Fibroblast of pulmonary artery (primary cell): ENCODE data around the gene ZNF213.

Source experiments
- DNase-seq: peaks from one replicate; pipeline ENCODE4 v3.0.0-alpha.2; 2010; ENCODE audit warnings: low read depth
- H3K4me3 ChIP-seq: replicated peaks from 2 replicates; pipeline ENCODE4 v1.5.1; 2011; ENCODE audit warnings: low read depth, mild to moderate bottlenecking, control low read depth, low read length, moderate library complexity
- TF ChIP-seq, protein P1 (sequence below): IDR thresholded peaks from 2 replicates; pipeline ENCODE4 v1.5.1; 2011; ENCODE audit warnings: mild to moderate bottlenecking, control low read depth, low read length, inconsistent platforms; ENCODE audit errors: missing control alignments

The ZNF213 gene

DNA sequence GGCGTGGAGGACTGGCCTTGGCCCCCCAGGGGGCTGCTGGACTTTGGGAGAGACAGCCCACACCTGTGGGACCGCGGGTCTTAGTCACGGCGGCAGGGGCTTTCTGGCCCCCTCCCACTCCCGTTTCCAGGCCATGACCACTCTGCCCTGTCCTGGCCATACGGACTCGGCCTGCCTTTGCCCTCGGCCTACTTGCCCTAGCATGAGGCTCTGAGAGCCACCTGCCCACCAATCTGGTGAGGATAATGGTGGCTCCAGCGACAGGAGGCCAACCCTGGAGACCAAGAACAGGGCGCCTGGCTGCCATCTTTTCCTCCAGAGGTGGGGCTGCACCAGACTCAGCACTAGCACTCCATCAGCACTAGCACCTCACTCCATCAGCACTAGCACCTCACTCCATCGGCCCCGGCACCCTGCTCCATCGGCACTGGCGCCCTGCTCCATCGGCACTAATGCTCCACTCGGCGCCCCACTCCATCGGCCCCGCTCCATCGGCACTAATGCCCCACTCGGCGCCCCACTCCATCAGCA is 7.0 kb downstream of the ZNF213 start:
- H3K4me3 ChIP-seq, result no peak overlapping the region
- TF ChIP-seq, protein P1, sequence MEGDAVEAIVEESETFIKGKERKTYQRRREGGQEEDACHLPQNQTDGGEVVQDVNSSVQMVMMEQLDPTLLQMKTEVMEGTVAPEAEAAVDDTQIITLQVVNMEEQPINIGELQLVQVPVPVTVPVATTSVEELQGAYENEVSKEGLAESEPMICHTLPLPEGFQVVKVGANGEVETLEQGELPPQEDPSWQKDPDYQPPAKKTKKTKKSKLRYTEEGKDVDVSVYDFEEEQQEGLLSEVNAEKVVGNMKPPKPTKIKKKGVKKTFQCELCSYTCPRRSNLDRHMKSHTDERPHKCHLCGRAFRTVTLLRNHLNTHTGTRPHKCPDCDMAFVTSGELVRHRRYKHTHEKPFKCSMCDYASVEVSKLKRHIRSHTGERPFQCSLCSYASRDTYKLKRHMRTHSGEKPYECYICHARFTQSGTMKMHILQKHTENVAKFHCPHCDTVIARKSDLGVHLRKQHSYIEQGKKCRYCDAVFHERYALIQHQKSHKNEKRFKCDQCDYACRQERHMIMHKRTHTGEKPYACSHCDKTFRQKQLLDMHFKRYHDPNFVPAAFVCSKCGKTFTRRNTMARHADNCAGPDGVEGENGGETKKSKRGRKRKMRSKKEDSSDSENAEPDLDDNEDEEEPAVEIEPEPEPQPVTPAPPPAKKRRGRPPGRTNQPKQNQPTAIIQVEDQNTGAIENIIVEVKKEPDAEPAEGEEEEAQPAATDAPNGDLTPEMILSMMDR, result no peak
- no peak for DNase-seq

DNA sequence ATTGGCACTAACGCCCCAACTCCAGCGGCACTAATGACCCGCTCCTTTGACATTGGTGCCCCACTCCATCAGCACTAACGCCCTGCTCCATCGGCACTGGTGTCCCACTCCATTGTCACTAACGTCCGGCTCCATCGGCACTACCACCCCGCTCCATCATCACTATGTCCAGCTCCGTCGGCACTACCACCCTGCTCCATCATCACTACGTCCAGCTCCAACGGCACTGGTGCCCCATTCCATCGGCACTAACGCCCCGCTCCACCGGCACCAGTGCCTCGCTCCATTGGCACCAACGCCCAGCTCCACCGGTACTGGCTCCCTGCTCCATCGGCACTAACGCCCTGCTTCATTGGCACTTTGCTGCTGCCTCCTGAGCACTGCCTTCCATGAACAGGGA is 7.5 kb downstream of the ZNF213 start:
- H3K4me3 ChIP-seq, result no peak overlapping the region
- TF ChIP-seq, protein P1, result no peak
- no peak for DNase-seq

DNA sequence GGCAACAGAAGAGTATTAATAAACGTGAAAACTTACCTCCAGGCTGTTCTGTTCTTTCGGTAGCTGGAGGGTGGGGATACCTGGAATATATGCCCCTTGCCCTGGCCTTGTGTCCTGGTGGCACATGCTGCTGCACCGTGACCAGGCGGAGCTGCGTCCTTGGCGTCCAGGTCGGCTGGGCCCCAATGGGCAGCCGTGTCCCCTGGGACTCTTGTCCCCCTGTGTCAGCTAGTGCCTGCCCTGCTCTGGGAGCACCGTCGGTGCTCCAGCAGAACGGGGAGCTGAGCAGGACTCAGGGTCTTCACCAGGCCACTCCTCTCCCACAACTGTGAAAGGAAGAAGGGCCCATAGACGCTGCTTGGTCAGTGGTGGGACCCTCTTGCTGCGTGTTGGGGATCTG is 7.9 kb downstream of the ZNF213 start:
- no peak for DNase-seq
- TF ChIP-seq, protein P1, result no peak
- no peak overlapping the region for H3K4me3 ChIP-seq

DNA sequence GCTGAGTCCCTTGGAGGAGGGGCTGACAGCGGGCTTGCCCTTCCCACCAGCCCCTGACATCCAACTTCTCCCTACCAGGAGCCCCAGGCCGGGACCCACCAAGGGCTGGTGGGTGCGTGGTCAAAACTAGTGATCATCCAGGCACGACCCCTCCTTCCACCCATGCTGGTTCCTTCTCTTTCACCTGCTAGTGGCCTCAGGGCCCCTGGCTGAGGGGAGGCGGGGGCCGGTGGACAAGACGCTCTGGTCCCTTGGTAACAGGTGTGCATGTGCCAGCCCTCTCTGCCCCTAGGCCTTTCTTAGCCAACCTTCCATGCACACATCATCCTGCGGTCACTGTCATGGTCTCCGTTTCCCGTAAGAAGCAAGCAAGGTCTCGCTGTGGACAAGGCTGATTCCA is 8.4 kb downstream of the ZNF213 start:
- no peak overlapping the region for H3K4me3 ChIP-seq
- TF ChIP-seq, protein P1, result no peak
- DNase-seq, result no peak

DNA sequence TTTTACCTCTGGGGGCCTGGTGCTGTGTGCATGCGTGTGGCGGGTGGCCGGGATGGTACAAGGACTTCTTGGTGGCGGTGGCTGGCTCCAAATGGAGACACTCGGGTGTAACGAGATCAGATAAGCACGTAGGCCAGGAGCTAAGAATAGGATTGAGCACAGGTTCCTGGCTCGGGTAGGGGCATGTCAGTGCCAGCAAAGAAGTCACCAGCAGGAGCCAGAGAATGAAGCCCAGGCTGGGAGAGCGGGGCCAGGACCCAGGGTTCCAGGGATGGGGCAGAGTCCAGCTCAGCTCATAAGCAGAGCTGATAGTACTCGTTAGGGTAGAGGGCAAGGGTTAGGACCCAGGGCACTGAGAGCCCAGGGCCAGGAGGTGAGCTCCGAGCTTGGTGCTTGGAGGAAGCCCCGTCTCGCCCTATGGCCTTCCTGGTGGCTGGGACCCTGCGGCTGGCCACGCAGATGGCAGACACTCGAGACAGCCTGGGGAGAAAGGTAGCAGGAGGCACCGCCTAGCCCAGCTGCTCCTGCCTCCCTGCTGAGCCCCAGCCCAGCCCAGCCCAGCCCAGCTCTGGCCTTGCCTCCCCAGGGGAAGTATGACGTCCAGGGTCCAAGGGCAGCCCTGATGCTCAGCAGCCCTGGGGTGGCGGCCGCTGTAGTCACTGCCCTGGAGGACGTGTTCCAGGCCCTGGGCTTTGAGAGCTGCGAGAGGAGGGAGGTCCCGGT is 8.9 kb downstream of the ZNF213 start:
- TF ChIP-seq, protein P1, result no peak
- H3K4me3 ChIP-seq, result no peak overlapping the region
- no peak for DNase-seq

DNA sequence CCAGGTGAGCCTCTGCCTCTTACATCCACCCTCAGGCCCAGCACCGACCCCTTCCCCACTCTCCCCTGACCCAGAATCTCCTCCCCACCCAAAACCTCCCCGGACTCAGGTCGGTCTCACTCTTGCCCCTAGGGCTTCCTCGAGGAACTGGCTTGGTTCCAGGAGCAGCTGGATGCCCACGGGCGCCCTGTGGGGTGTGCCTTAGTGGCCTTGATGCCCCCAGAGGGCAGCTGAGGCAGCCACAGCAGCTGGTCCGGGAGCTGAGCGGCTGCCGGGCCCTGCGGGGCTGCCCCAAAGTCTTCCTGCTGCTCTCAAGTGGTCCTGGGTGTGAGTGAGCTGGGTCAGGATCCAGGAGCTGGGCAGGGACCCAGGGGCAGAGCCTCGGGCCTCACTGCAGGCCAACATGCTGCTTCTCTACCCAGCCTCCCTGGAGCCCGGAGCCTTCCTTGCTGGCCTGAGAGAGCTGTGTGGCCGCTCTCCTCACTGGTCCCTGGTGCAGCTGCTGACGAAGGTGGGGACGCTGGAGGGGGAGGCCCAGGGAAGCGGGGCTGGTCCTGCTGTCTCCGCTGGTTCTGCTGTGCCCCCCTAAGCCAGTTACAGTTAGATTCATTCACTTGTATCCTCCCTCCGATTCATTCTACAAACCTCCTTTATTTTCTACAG is 9.6 kb downstream of the ZNF213 start:
- TF ChIP-seq, protein P1, result no peak
- no peak for DNase-seq
- no peak overlapping the region for H3K4me3 ChIP-seq

DNA sequence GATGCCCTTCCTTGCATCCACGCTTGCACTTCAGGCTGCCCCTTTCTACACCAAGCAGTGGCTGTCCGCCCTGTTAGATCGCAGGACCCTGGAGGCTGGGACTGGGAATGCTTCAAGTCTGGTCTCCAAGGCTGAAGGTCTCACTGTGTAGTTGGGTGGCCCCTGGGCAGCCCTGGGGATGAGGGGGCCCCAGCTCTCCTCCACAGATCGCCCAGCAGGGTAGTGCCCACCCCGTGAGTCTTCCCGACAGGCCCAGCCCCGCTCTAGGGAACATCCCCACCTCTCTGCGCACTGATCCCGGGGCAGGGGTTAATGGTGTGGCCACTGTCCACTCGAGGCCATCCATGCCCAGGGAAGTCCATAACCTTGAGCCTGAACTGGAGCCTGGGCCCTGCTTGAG is 10.3 kb downstream of the ZNF213 start:
- no peak for DNase-seq
- H3K4me3 ChIP-seq, result no peak overlapping the region
- TF ChIP-seq, protein P1, result no peak
